ENCODE measurements around the gene ZNF571. TPM values are rescaled to one million over a fixed set of nuclear protein-coding genes. Genes with fewer than 3 reads are reported as not detected.

Gene ZNF571
- total and polyA plus RNA-seq, 10 of the 15 experiments (the other 5 are each of a cell fraction or from before 2014, with no cell fraction given) = 0.27 to 1.5 (median 0.45) TPM

- CTCF ChIA-PET = interaction anchor here (0.6 to 1.4 kb wide), 3 partner anchors 12 to 224 kb away, joined by 3 read pairs; partner anchors contain the start of gene ZNF527
- no peak for FAIRE-seq
- in situ Hi-C loops (cut with MboI) = loop anchor here (10.0 kb wide), 1 partner anchor 1460 kb away; no protein-coding TSS in a partner anchor
- TF ChIP-seq YY1 (IDR thresholded peaks at IDR 0.05; ENCODE audit: low read depth, low read length) (peak; percentile 33; the same call in 1 of the 2 replicates), EGR1 (IDR thresholded peaks at IDR 0.05; ENCODE audit: borderline replicate concordance in 1 of 2, low read depth in 2 of 2, low read length in 2 of 2) (no peak), MTA3 (IDR thresholded peaks at IDR 0.05; ENCODE audit: borderline replicate concordance, low read length) (no peak), MXI1 (IDR thresholded peaks at IDR 0.05; ENCODE audit: low read depth, low read length) (peak; percentile 58; the same call in 1 of the 2 replicates), ZNF687 (IDR thresholded peaks at IDR 0.05) (no peak), EZH2 (IDR thresholded peaks at IDR 0.05; ENCODE audit: borderline replicate concordance, control insufficient read depth, low read depth, low read length) (no peak), RUNX3 (IDR thresholded peaks at IDR 0.05; ENCODE audit: low read length) (peak; percentile 35; the same call in 1 of the 2 replicates), EP300 (IDR thresholded peaks at IDR 0.05; ENCODE audit: borderline replicate concordance in 1 of 2, control insufficient read depth in 1 of 2, low read depth in 2 of 2, low read length in 2 of 2) (0 out of 4 replicates have a peak, but pooled peaks of 1 of the 2 experiments have one; percentile 11), NKRF (conservative IDR thresholded peaks at IDR 0.05) (0 out of 2 replicates have a peak, but pooled peaks have one; percentile 19)
- TF ChIP-seq, protein P1, sequence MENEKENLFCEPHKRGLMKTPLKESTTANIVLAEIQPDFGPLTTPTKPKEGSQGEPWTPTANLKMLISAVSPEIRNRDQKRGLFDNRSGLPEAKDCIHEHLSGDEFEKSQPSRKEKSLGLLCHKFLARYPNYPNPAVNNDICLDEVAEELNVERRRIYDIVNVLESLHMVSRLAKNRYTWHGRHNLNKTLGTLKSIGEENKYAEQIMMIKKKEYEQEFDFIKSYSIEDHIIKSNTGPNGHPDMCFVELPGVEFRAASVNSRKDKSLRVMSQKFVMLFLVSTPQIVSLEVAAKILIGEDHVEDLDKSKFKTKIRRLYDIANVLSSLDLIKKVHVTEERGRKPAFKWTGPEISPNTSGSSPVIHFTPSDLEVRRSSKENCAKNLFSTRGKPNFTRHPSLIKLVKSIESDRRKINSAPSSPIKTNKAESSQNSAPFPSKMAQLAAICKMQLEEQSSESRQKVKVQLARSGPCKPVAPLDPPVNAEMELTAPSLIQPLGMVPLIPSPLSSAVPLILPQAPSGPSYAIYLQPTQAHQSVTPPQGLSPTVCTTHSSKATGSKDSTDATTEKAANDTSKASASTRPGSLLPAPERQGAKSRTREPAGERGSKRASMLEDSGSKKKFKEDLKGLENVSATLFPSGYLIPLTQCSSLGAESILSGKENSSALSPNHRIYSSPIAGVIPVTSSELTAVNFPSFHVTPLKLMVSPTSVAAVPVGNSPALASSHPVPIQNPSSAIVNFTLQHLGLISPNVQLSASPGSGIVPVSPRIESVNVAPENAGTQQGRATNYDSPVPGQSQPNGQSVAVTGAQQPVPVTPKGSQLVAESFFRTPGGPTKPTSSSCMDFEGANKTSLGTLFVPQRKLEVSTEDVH (IDR thresholded peaks at IDR 0.05; ENCODE audit: low read depth, partially characterized antibody) = no peak
- TF ChIP-seq, protein P2, sequence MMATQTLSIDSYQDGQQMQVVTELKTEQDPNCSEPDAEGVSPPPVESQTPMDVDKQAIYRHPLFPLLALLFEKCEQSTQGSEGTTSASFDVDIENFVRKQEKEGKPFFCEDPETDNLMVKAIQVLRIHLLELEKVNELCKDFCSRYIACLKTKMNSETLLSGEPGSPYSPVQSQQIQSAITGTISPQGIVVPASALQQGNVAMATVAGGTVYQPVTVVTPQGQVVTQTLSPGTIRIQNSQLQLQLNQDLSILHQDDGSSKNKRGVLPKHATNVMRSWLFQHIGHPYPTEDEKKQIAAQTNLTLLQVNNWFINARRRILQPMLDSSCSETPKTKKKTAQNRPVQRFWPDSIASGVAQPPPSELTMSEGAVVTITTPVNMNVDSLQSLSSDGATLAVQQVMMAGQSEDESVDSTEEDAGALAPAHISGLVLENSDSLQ (IDR thresholded peaks at IDR 0.05) = peak; percentile 67; the same call in 1 of the 2 replicates
Observed at GRCh38 chr19:37594982-37595382, 390 bp upstream of the ZNF571 start.

More at GRCh38 chr19:37594982-37595382, 390 bp upstream of the ZNF571 start:
- TSS peak; percentile 83 for BruUV-seq (replicated peaks)
- Histone ChIP-seq H2AFZ (ENCODE audit: control insufficient read depth, low read depth, low read length) (peak overlapping the region; percentile 99), H3K9me3 (replicated peaks; ENCODE audit: control insufficient read depth, insufficient read depth, low read length) (no peaks in the 10 kb centered on the region; the same call in 1 of the 3 replicates), H3K27me3 (replicated peaks in 1 of 2; ENCODE audit: control insufficient read depth in 2 of 2, insufficient read depth in 2 of 2, low read length in 1 of 2) (no peaks in the 10 kb centered on the region), H4K20me1 (ENCODE audit: control insufficient read depth, insufficient read depth) (no peaks in the 10 kb centered on the region), H3K4me3 (peak overlapping the region; percentile 72), H3K27ac (ENCODE audit: control insufficient read depth, insufficient read depth) (no peak overlapping the region), H3K79me2 (ENCODE audit: control insufficient read depth, insufficient read depth, low read length) (no peaks in the 10 kb centered on the region), H3K4me1 (ENCODE audit: control insufficient read depth, insufficient read depth, low read length) (0 out of 2 replicates have a peak, but pooled peaks cover 3% of the 10 kb centered on the region), H3K4me2 (ENCODE audit: control insufficient read depth, insufficient read depth) (peak overlapping the region; percentile 79), H3K36me3 (ENCODE audit: control insufficient read depth in 2 of 2, insufficient read depth in 2 of 2, low read length in 1 of 2) (no peaks in the 10 kb centered on the region), H3K9ac (ENCODE audit: control insufficient read depth, insufficient read depth, low read length) (peak overlapping the region; percentile 70)
- peak; percentile 52 for ATAC-seq
- intact Hi-C loops (cut with micrococcal nuclease; ENCODE audit: unreplicated experiment) = loop anchor here (5.0 kb wide), 1 partner anchor 128 kb away; the partner anchor contains the start of genes ZNF569 and ZNF570
- RAD21 ChIA-PET (ENCODE audit: unreplicated experiment) = interaction anchor here (0.6 to 1.3 kb wide), 7 partner anchors 19 to 517 kb away, joined by 3 to 5 read pairs (median 3); partner anchors contain the start of genes ZNF420, ZNF570 and ZNF573
- peak; percentile 16 for DNase-seq (ENCODE audit: low read depth, low spot score)
- SMC1A ChIA-PET (ENCODE audit: uncharacterized antibody, unreplicated experiment) = interaction anchor here (1.1 to 1.2 kb wide), 2 partner anchors 224 to 377 kb away, joined by 3 read pairs; partner anchors contain the start of genes ZNF383 and ZNF527
- WGBS (ENCODE audit: insufficient coverage, insufficient replicate concordance, low lambda C conversion rate, missing lambda C conversion rate) = 3% methylated on average over 20 of the region's 20 CpGs
- POLR2A ChIA-PET = interaction anchor here (0.8 to 1.0 kb wide), 2 partner anchors 54 to 185 kb away, joined by 3 read pairs; no protein-coding TSS in a partner anchor

Data from GM12878 (cell line).